T-cell (primary cell): ENCODE data around the gene RNF213. TPM values are rescaled to one million over a fixed set of nuclear protein-coding genes. Genes with fewer than 3 reads are reported as not detected.
A peak's percentile ranks its signal among the peaks of the same experiment; 100 is the strongest.

Source experiments
- ATAC-seq, 4 experiments: fragments of 200-7000 bp in 3 of 4; fragments of 150-1000 bp in 1 of 4; cut with Tn5 transposase; replicated peaks in 1 of 4; 1 replicate in 3 of 4; 2 replicates in 1 of 4; pipeline ENCODE4 v1.10.0; 2021; ENCODE audit warnings: moderate library complexity in 3 of 4, mild to moderate bottlenecking in 2 of 4, moderate number of reproducible peaks in 1 of 4
- CTCF ChIA-PET, 2 donors: fragments of 300-600 bp; sonication (Branson Sonifier 250); formaldehyde crosslinking; loops; one replicate each; lab custom pipeline; 2022; ENCODE audit warnings: antibody characterized with exemption in 2 of 2; lab: Charles Lee
- POLR2A ChIA-PET, 2 donors: fragments of 300-600 bp; sonication (Branson Sonifier 250); formaldehyde crosslinking; loops; one replicate each; lab custom pipeline; 2022; ENCODE audit warnings: antibody characterized with exemption in 2 of 2; lab: Charles Lee
- DNase-seq, 35 experiments: peaks; one replicate each; pipeline versions ENCODE4 v3.0.0 to v3.0.0-alpha.2; 2013 to 2023
- H3K27ac ChIP-seq: one replicate; pipeline ENCODE4 v1.5.1; 2013; ENCODE audit warnings: low read length
- H3K27me3 ChIP-seq, 2 experiments: replicated peaks in 1 of 2; 1 replicate in 1 of 2; 2 replicates in 1 of 2; pipeline versions ENCODE4 v1.6.1 to v1.7.0; 2013; ENCODE audit warnings: low read length in 1 of 2, mixed read lengths in 1 of 2; ENCODE audit not compliant: control insufficient read depth in 2 of 2, insufficient read depth in 2 of 2; ENCODE audit errors: extremely low read depth in 1 of 2
- H3K36me3 ChIP-seq, 2 donors: 1 replicate in 1 of 2; 2 replicates in 1 of 2; pipeline versions ENCODE4 v1.6.1 to v1.7.0; 2013; ENCODE audit warnings: low read length in 1 of 2; ENCODE audit not compliant: control insufficient read depth in 2 of 2, insufficient read depth in 1 of 2; ENCODE audit errors: extremely low read depth in 1 of 2
- H3K4me1 ChIP-seq, 2 experiments: 1 replicate in 1 of 2; 2 replicates in 1 of 2; pipeline versions ENCODE4 v1.6.1 to v1.7.0; 2013; ENCODE audit warnings: low read length in 2 of 2, mixed read lengths in 1 of 2; ENCODE audit not compliant: insufficient read depth in 2 of 2, control insufficient read depth in 1 of 2; ENCODE audit errors: extremely low read depth in 1 of 2
- H3K4me3 ChIP-seq, 2 donors: 1 replicate in 1 of 2; 2 replicates in 1 of 2; pipeline versions ENCODE4 v1.5.1 to v1.7.0; 2013; ENCODE audit warnings: mild to moderate bottlenecking in 2 of 2, low read length in 1 of 2, moderate library complexity in 1 of 2; ENCODE audit not compliant: control insufficient read depth in 1 of 2; ENCODE audit errors: extremely low read depth in 1 of 2
- H3K9me3 ChIP-seq: 2 replicates; pipeline ENCODE4 v1.7.0; 2013
- H3K27ac Mint-ChIP-seq, 2 donors: one replicate each; pipeline ENCODE4 v1.8.0; 2020 to 2021; ENCODE audit warnings: mild to moderate bottlenecking in 2 of 2, mixed read lengths in 2 of 2
- H3K27me3 Mint-ChIP-seq, 2 donors: one replicate each; pipeline ENCODE4 v1.8.0; 2021 to 2022; ENCODE audit warnings: mixed read lengths in 2 of 2
- H3K36me3 Mint-ChIP-seq: one replicate; pipeline ENCODE4 v1.8.0; 2021; ENCODE audit warnings: mixed read lengths
- H3K4me1 Mint-ChIP-seq, 3 donors: one replicate each; pipeline ENCODE4 v1.8.0; 2020 to 2022; ENCODE audit warnings: mixed read lengths in 3 of 3, mild to moderate bottlenecking in 1 of 3
- H3K4me3 Mint-ChIP-seq, 3 donors: one replicate each; pipeline ENCODE4 v1.8.0; 2020 to 2022; ENCODE audit warnings: mild to moderate bottlenecking in 3 of 3, mixed read lengths in 3 of 3, moderate library complexity in 3 of 3
- H3K9me3 Mint-ChIP-seq, 3 donors: one replicate each; pipeline ENCODE4 v1.8.0; 2020 to 2022; ENCODE audit warnings: mixed read lengths in 3 of 3
- WGBS: methylation state at CpG from one replicate; pipeline ENCODE4 v1.1.5; 2013; ENCODE audit warnings: missing lambda C conversion rate; ENCODE audit not compliant: insufficient coverage; 5-methylcytosine and 5-hydroxymethylcytosine counted together
- total RNA-seq, 35 experiments: library from RNA in 6 of 35; stranded (reverse) in 6 of 35; fragments of 120-200 nt in 1 of 35; gene quantifications; one replicate each; pipeline versions ENCODE4 v1.2.1 to v1.2.4 and lab custom pipeline; 2013 to 2026

RNF213 gene
- total RNA-seq, 5 donors from 2014 or later (not counting 1 experiment from before 2014, with no cell fraction given), result 433 to 628 (median 590) TPM

DNA sequence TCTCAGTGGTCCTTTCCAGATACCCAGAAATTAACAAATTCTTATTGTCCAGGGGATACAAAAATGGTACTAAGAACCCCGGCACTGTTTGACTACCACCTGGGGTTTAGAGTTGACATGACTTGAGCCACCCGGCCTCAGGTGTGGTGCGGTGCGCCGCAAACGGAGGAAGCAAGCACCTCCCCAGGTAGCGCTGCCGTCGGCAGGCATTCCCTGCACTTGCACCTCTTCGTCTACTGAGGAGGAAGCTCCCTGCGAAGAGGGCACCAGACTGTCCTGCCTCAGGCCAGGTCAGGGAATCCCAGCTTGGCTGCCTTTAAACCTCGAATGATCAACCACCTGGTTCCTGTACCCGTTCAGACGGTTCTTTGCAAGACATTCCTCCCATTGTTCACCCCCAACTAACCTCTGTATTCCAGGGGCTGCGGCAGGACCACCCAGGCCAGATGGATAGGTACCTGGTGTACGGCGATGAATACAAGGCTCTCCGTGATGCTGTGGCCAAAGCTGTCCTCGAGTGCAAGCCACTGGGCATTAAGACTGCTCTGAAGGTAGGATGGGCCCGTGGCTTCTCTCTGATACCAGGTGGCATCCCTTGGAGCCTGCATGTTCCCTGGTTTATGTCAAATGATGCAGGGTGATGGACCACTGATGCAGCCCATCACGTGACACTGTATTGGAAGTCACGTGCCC is 113.5 kb downstream of the RNF213 start:
- no peak overlapping the region for H3K4me3 ChIP-seq
- ChIA-PET POLR2A (interaction anchor here in 1 of 2 donors (0.6 kb wide), 2 partner anchors 191 to 849 kb away, joined by 3 read pairs; no protein-coding TSS in a partner anchor), CTCF (interaction anchor here in 1 of 2 donors (0.7 kb wide), 1 partner anchor 246 kb away, joined by 3 read pairs; no protein-coding TSS in a partner anchor)
- Mint-ChIP-seq H3K4me1 (no peaks in the 10 kb centered on the region), H3K36me3 (peaks cover 69% of the 10 kb centered on the region), H3K4me3 (no peak overlapping the region), H3K9me3 (no peaks in the 10 kb centered on the region), H3K27ac (no peak overlapping the region), H3K27me3 (no peaks in the 10 kb centered on the region)
- 97% methylated on average over 20 of the region's 22 CpGs for WGBS
- no peaks in the 10 kb centered on the region for H3K4me1 ChIP-seq
- no peaks in the 10 kb centered on the region for H3K9me3 ChIP-seq
- peaks cover 22 to 97% of the 10 kb centered on the region in 2 donors for H3K36me3 ChIP-seq
- ATAC-seq (no peak), DNase-seq (no peak)
- no peaks in the 10 kb centered on the region for H3K27me3 ChIP-seq
- H3K27ac ChIP-seq, result no peak overlapping the region

DNA sequence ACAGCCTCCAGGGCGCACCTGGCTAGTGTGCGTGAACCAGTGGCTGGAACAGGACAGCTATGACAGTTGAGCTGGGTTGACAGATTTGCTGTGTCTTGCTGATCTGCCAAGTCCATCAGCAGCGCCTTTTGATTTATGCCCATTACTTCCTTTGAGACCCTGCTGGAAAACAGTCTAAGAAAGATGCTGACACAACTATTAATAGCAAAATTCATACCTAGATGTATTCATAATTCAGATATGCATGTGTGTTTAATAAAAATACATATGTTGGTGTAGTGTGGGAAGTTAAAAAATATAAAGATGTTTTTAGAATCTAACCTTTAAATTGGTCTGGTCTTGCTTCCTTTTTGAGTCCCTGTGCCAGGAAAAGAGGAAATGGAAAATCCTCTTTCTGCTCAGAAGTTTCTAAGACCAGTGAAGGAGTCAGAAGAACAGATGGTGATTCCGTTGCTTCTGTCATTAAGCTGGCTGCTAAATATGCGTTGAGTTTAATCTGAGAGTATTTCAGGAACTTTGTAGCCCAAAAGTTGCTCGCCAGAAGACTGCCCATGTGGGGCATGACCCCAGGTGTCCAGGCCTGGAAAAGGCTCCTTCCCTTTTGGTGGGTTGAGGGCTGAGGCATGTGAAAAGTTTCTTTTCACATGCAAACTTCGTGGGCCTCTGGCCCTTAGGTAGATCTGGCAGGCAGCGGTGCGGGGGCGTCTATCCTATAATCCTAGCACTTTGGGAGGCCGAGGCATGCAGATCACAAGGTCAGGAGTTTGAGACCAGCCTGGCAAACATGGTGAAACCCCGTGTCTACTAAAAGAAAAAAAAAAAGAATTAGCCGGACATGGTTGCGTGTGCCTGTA is 114.3 kb downstream of the RNF213 start:
- H3K36me3 Mint-ChIP-seq, result peaks cover 70% of the 10 kb centered on the region
- H3K27ac Mint-ChIP-seq, result no peak overlapping the region
- Histone ChIP-seq H3K36me3 (peaks cover 22 to 97% of the 10 kb centered on the region in 2 donors), H3K27me3 (no peaks in the 10 kb centered on the region), H3K27ac (no peak overlapping the region), H3K4me3 (no peak overlapping the region), H3K9me3 (no peaks in the 10 kb centered on the region), H3K4me1 (no peaks in the 10 kb centered on the region)
- CTCF ChIA-PET, result no interaction called here
- no peak for DNase-seq
- H3K4me3 Mint-ChIP-seq, result no peak overlapping the region
- 93% methylated on average over 13 of the region's 14 CpGs for WGBS
- H3K4me1 Mint-ChIP-seq, result no peaks in the 10 kb centered on the region
- POLR2A ChIA-PET, result interaction anchor here (0.6 to 0.7 kb wide), 2 partner anchors 31 to 190 kb away, joined by 3 to 5 read pairs; no protein-coding TSS in a partner anchor
- ATAC-seq, result no peak
- H3K27me3 Mint-ChIP-seq, result no peaks in the 10 kb centered on the region
- H3K9me3 Mint-ChIP-seq, result no peaks in the 10 kb centered on the region

DNA sequence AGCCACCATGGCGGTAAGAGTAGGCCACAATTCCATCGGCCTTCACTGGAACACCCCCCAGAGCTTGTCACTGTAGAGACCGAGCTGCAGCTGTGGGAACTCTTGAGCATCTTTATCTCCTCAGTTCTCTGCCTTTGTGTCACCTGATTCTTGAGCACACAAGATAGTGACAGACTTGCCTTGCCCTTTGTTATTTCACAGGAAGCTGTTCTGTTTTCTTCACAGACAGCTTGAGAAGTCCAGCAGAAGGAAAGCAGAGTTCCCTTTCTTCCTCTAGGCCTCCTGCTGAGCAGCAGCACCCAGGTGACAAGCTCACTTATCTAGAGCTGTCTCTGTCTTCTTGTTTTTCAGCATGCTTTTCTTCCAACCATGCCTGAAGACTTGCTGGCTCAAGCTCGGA is 115.9 kb downstream of the RNF213 start:
- ChIA-PET CTCF (no interaction called here), POLR2A (no interaction called here)
- no peak for ATAC-seq
- peak overlapping the region in 1 of 2 donors; percentile 6 for H3K27ac Mint-ChIP-seq
- Histone ChIP-seq H3K9me3 (no peaks in the 10 kb centered on the region), H3K36me3 (peaks cover 32 to 97% of the 10 kb centered on the region in 2 donors), H3K4me1 (no peaks in the 10 kb centered on the region), H3K27ac (no peak overlapping the region), H3K4me3 (no peak overlapping the region), H3K27me3 (no peaks in the 10 kb centered on the region)
- H3K9me3 Mint-ChIP-seq, result no peaks in the 10 kb centered on the region
- no peaks in the 10 kb centered on the region for H3K4me1 Mint-ChIP-seq
- DNase-seq, result no peak
- no peak overlapping the region for H3K4me3 Mint-ChIP-seq
- peaks cover 78% of the 10 kb centered on the region for H3K36me3 Mint-ChIP-seq
- 100% methylated on average over 4 of the region's 4 CpGs for WGBS
- H3K27me3 Mint-ChIP-seq, result no peaks in the 10 kb centered on the region

DNA sequence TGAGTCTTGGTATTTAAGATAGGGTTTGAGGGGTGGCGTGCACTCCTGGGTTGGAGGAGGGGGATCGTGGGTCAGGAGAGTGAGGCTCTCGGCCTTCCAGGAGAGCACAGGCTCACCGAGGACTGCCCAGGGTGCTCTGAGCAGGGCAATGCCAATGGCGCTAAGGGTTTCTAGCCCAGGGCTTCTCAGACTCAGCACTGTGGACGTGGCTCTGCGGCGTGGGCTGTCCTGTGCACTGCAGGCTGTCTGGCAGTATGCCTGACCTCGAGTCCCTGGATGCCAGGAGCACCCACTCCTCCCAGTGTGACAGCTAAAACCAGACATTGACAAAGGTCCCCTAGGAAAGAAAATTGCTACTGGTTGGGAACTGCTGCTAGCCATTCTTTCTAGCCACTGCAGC is 117.1 kb downstream of the RNF213 start:
- no peaks in the 10 kb centered on the region for H3K4me1 ChIP-seq
- POLR2A ChIA-PET, result no interaction called here
- H3K27ac ChIP-seq, result no peak overlapping the region
- H3K36me3 Mint-ChIP-seq, result peaks cover 79% of the 10 kb centered on the region
- CTCF ChIA-PET, result no interaction called here
- no peaks in the 10 kb centered on the region for H3K27me3 ChIP-seq
- H3K4me3 Mint-ChIP-seq, result no peak overlapping the region
- H3K4me1 Mint-ChIP-seq, result no peaks in the 10 kb centered on the region
- H3K27ac Mint-ChIP-seq, result no peak overlapping the region
- ATAC-seq (no peak), DNase-seq (no peak)
- H3K36me3 ChIP-seq, result peaks cover 32 to 97% of the 10 kb centered on the region in 2 donors
- H3K9me3 Mint-ChIP-seq, result no peaks in the 10 kb centered on the region
- no peaks in the 10 kb centered on the region for H3K9me3 ChIP-seq
- H3K27me3 Mint-ChIP-seq, result no peaks in the 10 kb centered on the region
- no peak overlapping the region for H3K4me3 ChIP-seq
- 96% methylated on average over 9 of the region's 9 CpGs for WGBS

DNA sequence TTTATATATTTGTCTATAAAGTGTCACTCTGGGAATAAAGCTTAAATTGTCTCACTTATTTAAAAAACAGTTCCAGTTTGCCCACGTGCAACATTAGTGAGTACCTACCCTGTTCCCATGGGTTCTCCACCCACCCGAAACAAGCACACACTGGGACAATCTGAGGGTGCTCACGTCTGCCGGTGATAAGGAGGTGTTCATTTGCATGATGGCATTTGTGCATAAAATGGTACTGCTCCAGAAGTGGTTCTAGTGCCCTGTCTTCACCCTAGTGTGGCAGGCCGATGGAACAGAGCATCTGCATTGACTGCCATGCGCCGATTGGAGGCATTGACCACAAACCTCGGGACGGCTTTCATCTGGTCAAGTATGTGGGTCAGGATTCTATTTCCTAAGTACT is 118.7 kb downstream of the RNF213 start:
- Histone ChIP-seq H3K36me3 (peaks cover 30 to 97% of the 10 kb centered on the region in 2 donors), H3K27me3 (no peaks in the 10 kb centered on the region), H3K27ac (no peak overlapping the region), H3K4me3 (no peak overlapping the region), H3K9me3 (no peaks in the 10 kb centered on the region), H3K4me1 (no peaks in the 10 kb centered on the region)
- Mint-ChIP-seq H3K27me3 (no peaks in the 10 kb centered on the region), H3K4me3 (no peak overlapping the region), H3K9me3 (no peaks in the 10 kb centered on the region), H3K27ac (no peak overlapping the region), H3K4me1 (peaks cover 0 to 4% (median 3%) of the 10 kb centered on the region in 3 donors), H3K36me3 (peaks cover 84% of the 10 kb centered on the region)
- DNase-seq (no peak), ATAC-seq (no peak)
- ChIA-PET POLR2A (no interaction called here), CTCF (no interaction called here)
- 94% methylated on average over 3 of the region's 9 CpGs for WGBS

DNA sequence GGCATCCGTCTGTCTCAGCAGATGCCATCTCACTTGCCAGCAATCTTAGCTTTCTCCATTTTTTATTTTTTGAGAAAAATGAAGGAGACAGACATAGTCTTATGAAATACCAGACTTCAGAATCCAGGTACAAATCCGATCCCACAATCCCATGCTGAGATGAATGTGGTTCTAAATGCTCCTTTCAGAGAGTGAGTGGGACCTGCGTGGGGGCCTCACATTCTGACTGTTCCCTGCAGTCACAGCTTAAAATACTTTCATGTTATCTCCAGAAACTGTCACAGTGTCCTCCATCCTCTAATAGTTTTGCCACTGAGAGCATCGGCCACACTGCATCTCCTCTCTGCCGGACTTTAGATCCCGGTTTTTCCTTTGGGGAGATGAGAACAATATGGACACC is 119.4 kb downstream of the RNF213 start:
- WGBS, result 100% methylated on average over 4 of the region's 6 CpGs
- H3K27ac Mint-ChIP-seq, result no peak overlapping the region
- peaks cover 33 to 97% of the 10 kb centered on the region in 2 donors for H3K36me3 ChIP-seq
- no peak overlapping the region for H3K27ac ChIP-seq
- no peaks in the 10 kb centered on the region for H3K27me3 Mint-ChIP-seq
- H3K4me1 Mint-ChIP-seq, result peaks cover 0 to 4% (median 3%) of the 10 kb centered on the region in 3 donors
- no peaks in the 10 kb centered on the region for H3K27me3 ChIP-seq
- H3K4me3 Mint-ChIP-seq, result no peak overlapping the region
- CTCF ChIA-PET, result no interaction called here
- DNase-seq, result no peak
- peaks cover 83% of the 10 kb centered on the region for H3K36me3 Mint-ChIP-seq
- H3K9me3 ChIP-seq, result no peaks in the 10 kb centered on the region
- no peak for ATAC-seq
- POLR2A ChIA-PET, result no interaction called here
- H3K4me3 ChIP-seq, result no peak overlapping the region
- H3K4me1 ChIP-seq, result peaks cover 0 to 3% of the 10 kb centered on the region in 2 experiments
- no peaks in the 10 kb centered on the region for H3K9me3 Mint-ChIP-seq
